ENCODE results near the gene ASCC1. TPM values are rescaled to one million over a fixed set of nuclear protein-coding genes. Genes with fewer than 3 reads are reported as not detected.

ASCC1 gene
- total RNA-seq, 2 experiments from 2014 or later = 61.6 to 68.5 TPM

DNA sequence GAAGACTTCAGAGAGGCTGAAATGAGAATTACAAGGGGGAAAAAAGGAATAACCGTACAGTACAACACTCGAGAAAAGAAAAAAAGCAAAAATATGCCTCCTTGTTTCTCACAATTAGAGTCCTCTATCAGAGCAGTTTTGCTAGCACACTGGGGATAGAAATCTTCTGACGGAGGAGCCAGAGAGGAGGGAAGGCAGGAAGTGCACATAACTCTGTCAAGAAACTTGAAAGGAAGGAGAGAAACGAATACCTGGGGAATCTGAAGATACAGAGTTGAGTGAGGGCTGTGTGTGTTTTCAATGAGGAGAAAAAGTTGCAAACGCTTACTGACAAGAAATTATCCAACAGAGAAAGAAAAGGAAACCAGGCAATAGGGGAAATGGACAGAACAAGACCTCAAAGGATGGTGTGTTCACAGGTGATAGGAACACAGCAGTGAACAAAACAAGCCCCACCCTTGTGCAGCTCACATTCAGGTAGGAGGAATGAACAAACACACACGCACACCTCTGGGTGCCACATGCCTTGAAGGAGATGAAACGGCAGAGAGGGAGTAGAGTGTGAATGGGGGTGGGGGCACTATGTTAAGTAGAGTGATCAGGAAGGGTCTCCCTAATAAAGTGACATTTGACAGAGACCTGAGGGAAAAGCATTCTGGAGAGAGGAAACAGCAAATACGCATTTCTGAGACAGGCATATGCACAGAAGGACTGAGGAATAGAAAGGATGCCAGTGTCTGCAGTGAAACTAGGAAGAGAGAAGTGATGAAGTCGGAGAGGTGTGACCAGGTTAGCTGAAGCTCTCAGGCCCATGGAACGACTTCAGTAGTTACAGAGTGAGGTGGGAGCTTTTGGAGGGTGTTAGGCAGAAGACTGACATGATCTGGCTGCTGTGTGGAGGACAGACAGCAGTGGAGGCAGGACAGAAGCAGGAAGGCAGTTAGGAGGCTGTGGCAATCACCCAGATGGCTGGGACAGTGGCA, 81.0 kb downstream of the ASCC1 start:
- Mint-ChIP-seq H3K4me1 (ENCODE audit: low read depth) (peaks cover 37% of the 10 kb centered on the region), H3K36me3 (ENCODE audit: low read depth) (peaks cover 15% of the 10 kb centered on the region), H3K27ac (peak overlapping the region; percentile 53), H3K4me3 (peak overlapping the region; percentile 19), H3K27me3 (ENCODE audit: low read depth) (no peaks in the 10 kb centered on the region), H3K9me3 (peaks cover 3% of the 10 kb centered on the region)
- peak; percentile 31 for DNase-seq
- intact Hi-C loops (cut with micrococcal nuclease) = no loop called here
- CTCF ChIA-PET = interaction anchor here (0.7 to 2.5 kb wide), 7 partner anchors 8 to 202 kb away, joined by 3 to 10 read pairs (median 4); no protein-coding TSS in a partner anchor

DNA sequence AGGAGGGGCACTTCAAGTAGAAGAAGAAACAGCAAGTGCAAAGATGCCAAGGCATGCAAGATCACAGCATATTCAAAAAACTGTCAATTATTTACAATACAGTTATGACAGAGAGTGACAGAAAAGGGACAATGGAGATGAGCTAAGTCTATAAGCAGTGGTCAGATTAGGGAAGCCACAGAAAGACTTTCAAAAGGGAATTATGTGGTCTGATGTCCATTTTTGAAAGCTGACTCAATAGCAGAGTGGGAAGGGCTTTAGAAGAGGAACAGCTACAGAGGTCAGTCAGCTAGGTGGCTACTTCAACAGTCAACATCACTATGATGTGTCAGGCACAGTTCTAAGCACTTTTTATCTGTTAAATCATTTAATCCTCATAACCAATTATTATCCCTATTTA, 82.6 kb downstream of the ASCC1 start:
- no peaks in the 10 kb centered on the region for H3K27me3 Mint-ChIP-seq (ENCODE audit: low read depth)
- H3K27ac Mint-ChIP-seq = no peak overlapping the region
- no peak overlapping the region for H3K4me3 Mint-ChIP-seq
- H3K9me3 Mint-ChIP-seq = peaks cover 3% of the 10 kb centered on the region
- H3K36me3 Mint-ChIP-seq (ENCODE audit: low read depth) = peaks cover 15% of the 10 kb centered on the region
- CTCF ChIA-PET = interaction anchor here (1.1 to 3.2 kb wide), 5 partner anchors 9 to 203 kb away, joined by 3 to 34 read pairs (median 3); partner anchors contain the start of genes ANAPC16 and ASCC1
- no peak for DNase-seq
- peaks cover 39% of the 10 kb centered on the region for H3K4me1 Mint-ChIP-seq (ENCODE audit: low read depth)
- intact Hi-C loops (cut with micrococcal nuclease) = loop anchor here (2.0 kb wide), 1 partner anchor 89 kb away; no protein-coding TSS in a partner anchor

DNA sequence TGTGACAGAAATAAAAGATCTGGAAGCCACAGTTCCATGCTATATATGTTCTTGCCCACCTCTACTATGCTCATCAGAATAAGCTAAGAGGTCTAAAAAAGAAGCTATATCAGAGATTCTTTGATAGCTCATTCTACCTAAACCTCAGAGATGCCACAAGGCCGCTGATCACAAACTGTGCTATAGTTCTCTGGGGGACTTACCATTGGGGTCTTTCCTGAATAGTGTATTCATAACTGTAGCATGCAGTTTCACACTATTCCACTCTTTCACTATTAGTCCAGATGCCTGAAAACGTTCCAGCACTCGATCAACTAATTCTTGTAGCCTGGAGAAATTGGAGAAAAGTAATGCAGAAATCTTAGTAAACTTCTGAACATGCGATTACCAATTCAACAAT, 83.2 kb downstream of the ASCC1 start:
- no peaks in the 10 kb centered on the region for H3K27me3 Mint-ChIP-seq (ENCODE audit: low read depth)
- no peak overlapping the region for H3K27ac Mint-ChIP-seq
- CTCF ChIA-PET = interaction anchor here (0.6 to 3.2 kb wide), 13 partner anchors 9 to 209 kb away, joined by 3 to 34 read pairs (median 3); partner anchors contain the start of genes ANAPC16 and ASCC1
- no peak overlapping the region for H3K4me3 Mint-ChIP-seq
- DNase-seq = no peak
- peaks cover 37% of the 10 kb centered on the region for H3K4me1 Mint-ChIP-seq (ENCODE audit: low read depth)
- intact Hi-C loops (cut with micrococcal nuclease) = loop anchor here (1.0 to 2.0 kb wide), 2 partner anchors 90 to 204 kb away; no protein-coding TSS in a partner anchor
- H3K9me3 Mint-ChIP-seq = peaks cover 3% of the 10 kb centered on the region
- H3K36me3 Mint-ChIP-seq (ENCODE audit: low read depth) = peaks cover 15% of the 10 kb centered on the region

DNA sequence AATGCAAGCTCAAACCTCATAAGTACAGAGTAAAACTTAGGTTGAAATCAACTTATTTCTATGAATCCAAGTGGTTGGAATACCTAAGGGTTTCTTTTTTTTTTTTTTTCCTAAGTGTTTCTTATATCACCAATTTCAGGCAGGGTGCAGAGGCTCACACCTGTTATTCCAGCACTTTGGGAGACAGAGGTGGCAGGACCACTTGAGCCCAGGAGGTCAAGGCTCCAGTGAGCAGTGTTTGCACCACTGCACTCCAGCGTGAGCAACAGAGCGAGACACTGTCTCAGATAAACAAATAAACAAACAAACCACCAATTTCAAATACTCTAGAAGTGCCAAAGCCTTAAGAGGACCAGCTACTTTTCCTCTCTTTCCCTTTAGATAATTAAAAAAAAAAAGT, 88.5 kb downstream of the ASCC1 start:
- intact Hi-C loops (cut with micrococcal nuclease) = no loop called here
- no peak for DNase-seq
- CTCF ChIA-PET = interaction anchor here (1.1 to 5.3 kb wide), 9 partner anchors 9 to 211 kb away, joined by 3 to 53 read pairs (median 6); no protein-coding TSS in a partner anchor
- H3K4me1 Mint-ChIP-seq (ENCODE audit: low read depth) = peaks cover 37% of the 10 kb centered on the region
- H3K27me3 Mint-ChIP-seq (ENCODE audit: low read depth) = no peaks in the 10 kb centered on the region
- peaks cover 2% of the 10 kb centered on the region for H3K36me3 Mint-ChIP-seq (ENCODE audit: low read depth)
- H3K9me3 Mint-ChIP-seq = no peaks in the 10 kb centered on the region
- no peak overlapping the region for H3K4me3 Mint-ChIP-seq
- no peak overlapping the region for H3K27ac Mint-ChIP-seq

DNA sequence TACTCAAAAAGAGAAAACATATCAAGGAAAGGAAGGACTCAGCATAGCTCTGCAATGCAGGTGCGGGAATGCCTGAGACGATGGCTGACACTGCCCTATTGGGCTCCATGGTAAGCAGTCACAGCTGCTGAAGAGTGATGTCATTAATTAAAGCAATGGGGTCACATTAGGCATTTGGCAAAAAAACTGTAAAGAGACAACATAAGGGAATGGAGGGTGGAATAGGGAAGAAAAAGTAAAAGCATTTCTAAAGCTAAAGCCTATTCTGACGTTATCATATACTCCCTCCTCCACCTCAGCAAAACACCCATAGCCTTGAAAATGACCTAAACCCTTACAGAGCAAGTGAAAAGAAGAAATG, 89.2 kb downstream of the ASCC1 start:
- CTCF ChIA-PET = interaction anchor here (0.8 to 5.3 kb wide), 14 partner anchors 10 to 212 kb away, joined by 3 to 53 read pairs (median 6); no protein-coding TSS in a partner anchor
- Mint-ChIP-seq H3K4me3 (no peak overlapping the region), H3K9me3 (no peaks in the 10 kb centered on the region), H3K27ac (no peak overlapping the region), H3K36me3 (ENCODE audit: low read depth) (peaks cover 2% of the 10 kb centered on the region), H3K4me1 (ENCODE audit: low read depth) (peaks cover 41% of the 10 kb centered on the region), H3K27me3 (ENCODE audit: low read depth) (no peaks in the 10 kb centered on the region)
- DNase-seq = no peak
- intact Hi-C loops (cut with micrococcal nuclease) = loop anchor here (1.0 kb wide), 1 partner anchor 79 kb away; no protein-coding TSS in a partner anchor

DNA sequence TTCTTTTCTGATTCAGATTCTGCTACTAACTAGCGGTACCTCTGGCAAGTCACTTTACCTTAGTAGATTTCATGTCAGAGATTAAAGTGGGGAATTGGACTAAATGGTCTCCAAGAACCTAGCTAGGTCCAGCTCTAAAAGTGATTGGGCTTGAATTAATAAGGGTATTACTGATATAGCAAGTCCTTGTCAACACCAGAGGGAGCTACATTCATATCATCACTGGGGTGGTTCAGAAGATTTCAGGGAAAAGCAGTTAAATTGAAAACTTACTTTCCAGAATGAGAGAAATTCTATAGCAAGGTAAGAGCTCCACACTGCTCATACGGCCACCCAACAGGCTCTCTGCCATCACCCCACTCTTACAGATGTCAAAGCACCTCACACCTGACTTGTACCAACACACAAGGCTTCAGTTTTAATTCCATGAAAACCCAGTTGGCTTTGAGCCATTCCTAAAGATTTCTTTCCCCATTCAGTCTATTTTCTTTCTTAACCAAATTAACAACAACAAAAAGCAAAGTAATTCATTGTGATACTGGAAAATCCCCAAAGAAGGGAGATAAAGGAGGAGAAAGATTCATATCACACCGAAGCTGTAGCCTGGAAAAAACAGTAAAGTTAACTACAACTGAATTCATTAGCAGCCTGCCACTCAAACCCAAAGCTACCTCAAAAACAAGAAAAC, 89.7 kb downstream of the ASCC1 start:
- H3K27ac Mint-ChIP-seq = peak overlapping the region; percentile 16
- intact Hi-C loops (cut with micrococcal nuclease) = loop anchor here (1.0 kb wide), 1 partner anchor 78 kb away; no protein-coding TSS in a partner anchor

DNA sequence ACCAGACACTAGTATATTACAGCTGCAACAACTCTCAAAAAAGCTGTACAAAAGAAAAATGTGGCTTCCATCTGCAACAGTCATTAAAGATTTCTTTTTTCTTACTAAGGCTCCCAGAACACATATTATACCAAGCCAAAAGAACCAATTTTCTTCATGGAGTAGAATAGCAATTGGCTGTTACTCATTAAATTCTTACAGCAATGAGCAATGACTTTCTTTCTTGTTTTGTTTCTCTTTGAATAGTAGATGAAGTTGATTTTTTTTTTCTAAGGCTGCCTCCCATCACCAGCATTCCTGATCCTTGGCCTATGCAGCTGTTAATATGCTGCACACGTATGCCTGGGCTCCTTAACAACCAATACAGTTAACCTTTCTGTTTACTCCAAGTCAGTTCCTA, 91.1 kb downstream of the ASCC1 start:
- H3K4me1 Mint-ChIP-seq (ENCODE audit: low read depth) = peaks cover 46% of the 10 kb centered on the region
- H3K9me3 Mint-ChIP-seq = no peaks in the 10 kb centered on the region
- H3K27ac Mint-ChIP-seq = no peak overlapping the region
- H3K27me3 Mint-ChIP-seq (ENCODE audit: low read depth) = no peaks in the 10 kb centered on the region
- DNase-seq = no peak
- CTCF ChIA-PET = interaction anchor here (0.9 to 5.3 kb wide), 7 partner anchors 38 to 213 kb away, joined by 4 to 53 read pairs (median 5); partner anchors contain the start of gene DDIT4
- no peak overlapping the region for H3K4me3 Mint-ChIP-seq
- peaks cover 6% of the 10 kb centered on the region for H3K36me3 Mint-ChIP-seq (ENCODE audit: low read depth)
- intact Hi-C loops (cut with micrococcal nuclease) = loop anchor here (5.0 kb wide), 1 partner anchor 38 kb away; the partner anchor contains the start of gene SPOCK2

More for the DNA sequence above, 89.7 kb downstream of the ASCC1 start:
- H3K4me3 Mint-ChIP-seq = no peak overlapping the region
- CTCF ChIA-PET = interaction anchor here (0.8 to 5.3 kb wide), 23 partner anchors 10 to 218 kb away, joined by 3 to 53 read pairs (median 4); partner anchors contain the start of gene DDIT4
- H3K27me3 Mint-ChIP-seq (ENCODE audit: low read depth) = no peaks in the 10 kb centered on the region
- no peaks in the 10 kb centered on the region for H3K9me3 Mint-ChIP-seq
- no peak for DNase-seq
- H3K4me1 Mint-ChIP-seq (ENCODE audit: low read depth) = peaks cover 46% of the 10 kb centered on the region
- peaks cover 5% of the 10 kb centered on the region for H3K36me3 Mint-ChIP-seq (ENCODE audit: low read depth)

DNA sequence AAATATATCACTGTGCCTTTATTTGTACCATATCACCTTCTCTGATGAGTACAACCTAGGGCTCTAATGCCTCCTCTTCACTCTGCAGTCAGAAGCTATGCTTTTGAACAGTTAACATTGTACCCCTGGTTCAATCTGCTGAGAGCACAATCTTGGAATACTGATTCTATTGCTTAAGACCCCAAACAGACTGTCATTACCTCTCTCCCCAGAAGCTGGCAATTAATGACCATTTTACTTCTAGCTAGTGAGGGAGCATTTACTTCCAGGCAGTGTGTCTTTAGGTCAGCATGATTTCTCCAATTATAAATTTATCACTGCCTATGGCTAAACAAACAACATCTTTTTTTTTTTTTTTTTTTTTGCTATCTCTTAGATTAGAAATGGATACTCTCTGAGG, 91.7 kb downstream of the ASCC1 start:
- no peak overlapping the region for H3K4me3 Mint-ChIP-seq
- intact Hi-C loops (cut with micrococcal nuclease) = loop anchor here (5.0 kb wide), 1 partner anchor 37 kb away; the partner anchor contains the start of gene SPOCK2
- H3K36me3 Mint-ChIP-seq (ENCODE audit: low read depth) = peaks cover 9% of the 10 kb centered on the region

DNA sequence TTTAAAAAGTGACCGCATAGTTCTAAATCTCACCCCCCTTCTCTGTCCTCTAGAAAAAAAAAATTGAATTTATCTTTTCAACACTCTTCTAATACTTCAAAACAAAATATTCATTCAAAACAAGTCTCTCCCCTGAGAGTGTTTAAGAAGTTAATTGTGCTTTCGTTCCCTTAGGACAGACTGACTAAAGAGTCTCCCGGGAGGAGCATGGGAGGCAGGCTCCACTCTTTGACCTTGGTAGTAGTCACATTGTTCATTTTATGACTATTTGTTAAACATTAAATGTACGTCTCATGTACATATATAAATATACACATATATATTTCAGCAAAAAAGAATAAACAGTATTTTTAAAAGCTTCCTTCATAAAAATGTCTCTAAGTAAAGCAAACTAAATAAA, 92.5 kb downstream of the ASCC1 start:
- no peak overlapping the region for H3K4me3 Mint-ChIP-seq
- no peaks in the 10 kb centered on the region for H3K9me3 Mint-ChIP-seq
- intact Hi-C loops (cut with micrococcal nuclease) = loop anchor here (5.0 kb wide), 1 partner anchor 36 kb away; the partner anchor contains the start of gene SPOCK2
- peaks cover 48% of the 10 kb centered on the region for H3K4me1 Mint-ChIP-seq (ENCODE audit: low read depth)
- CTCF ChIA-PET = interaction anchor here (1.1 to 5.3 kb wide), 2 partner anchors 9 to 215 kb away, joined by 3 to 53 read pairs; no protein-coding TSS in a partner anchor
- DNase-seq = no peak
- no peaks in the 10 kb centered on the region for H3K27me3 Mint-ChIP-seq (ENCODE audit: low read depth)
- H3K36me3 Mint-ChIP-seq (ENCODE audit: low read depth) = peaks cover 9% of the 10 kb centered on the region
- no peak overlapping the region for H3K27ac Mint-ChIP-seq

More for the DNA sequence above, 91.7 kb downstream of the ASCC1 start:
- DNase-seq = no peak
- Mint-ChIP-seq H3K27ac (no peak overlapping the region), H3K4me1 (ENCODE audit: low read depth) (peaks cover 47% of the 10 kb centered on the region), H3K9me3 (no peaks in the 10 kb centered on the region), H3K27me3 (ENCODE audit: low read depth) (no peaks in the 10 kb centered on the region)
- CTCF ChIA-PET = interaction anchor here (0.9 to 5.3 kb wide), 5 partner anchors 8 to 214 kb away, joined by 3 to 53 read pairs (median 5); no protein-coding TSS in a partner anchor

DNA sequence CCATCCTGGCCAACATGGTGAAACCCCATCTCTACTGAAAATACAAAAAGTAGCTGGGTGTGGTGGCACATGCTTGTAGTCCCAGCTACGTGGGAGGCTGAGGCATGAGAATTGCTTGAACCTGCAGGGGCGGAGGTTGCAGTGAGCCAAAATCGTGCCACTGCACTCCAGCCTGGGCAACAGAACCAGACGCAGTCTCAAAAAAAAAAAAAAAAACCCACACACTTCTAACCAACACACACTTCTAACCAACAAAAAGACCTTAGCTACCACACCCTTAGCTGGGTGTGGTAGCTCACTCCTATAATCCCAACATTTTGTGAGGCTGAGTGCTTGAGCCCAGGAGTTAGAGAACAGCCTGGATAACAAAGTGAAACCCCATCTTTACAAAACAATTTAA, 93.9 kb downstream of the ASCC1 start:
- H3K4me1 Mint-ChIP-seq (ENCODE audit: low read depth) = peaks cover 55% of the 10 kb centered on the region
- no peak for DNase-seq
- H3K27me3 Mint-ChIP-seq (ENCODE audit: low read depth) = no peaks in the 10 kb centered on the region
- peaks cover 9% of the 10 kb centered on the region for H3K36me3 Mint-ChIP-seq (ENCODE audit: low read depth)
- peak overlapping the region; percentile 12 for H3K4me3 Mint-ChIP-seq
- no peaks in the 10 kb centered on the region for H3K9me3 Mint-ChIP-seq
- intact Hi-C loops (cut with micrococcal nuclease) = loop anchor here (5.0 kb wide), 1 partner anchor 35 kb away; the partner anchor contains the start of gene SPOCK2
- CTCF ChIA-PET = interaction anchor here (0.7 to 1.1 kb wide), 5 partner anchors 11 to 472 kb away, joined by 3 to 6 read pairs (median 4); no protein-coding TSS in a partner anchor
- H3K27ac Mint-ChIP-seq = peak overlapping the region; percentile 47

DNA sequence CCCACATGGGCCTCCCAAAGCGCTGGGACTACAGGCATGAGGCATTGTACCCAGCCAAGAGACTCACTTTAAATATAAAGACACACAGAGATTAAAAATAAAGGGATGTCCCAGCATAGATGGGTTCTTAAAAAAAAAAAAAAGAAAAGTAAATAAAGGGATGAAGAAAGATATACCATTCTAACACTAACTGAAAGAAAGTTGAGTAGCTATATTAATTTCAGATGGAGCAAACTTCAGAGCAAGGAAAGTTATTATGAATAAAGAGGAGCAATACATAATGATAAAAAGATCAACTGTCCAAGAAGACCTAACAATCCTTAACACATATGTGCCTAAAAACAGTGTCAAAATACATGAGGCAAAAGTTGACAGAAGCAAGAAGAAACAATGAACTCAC, 94.7 kb downstream of the ASCC1 start:
- peak overlapping the region; percentile 47 for H3K27ac Mint-ChIP-seq
- no peak overlapping the region for H3K4me3 Mint-ChIP-seq
- CTCF ChIA-PET = interaction anchor here (0.6 kb wide), 1 partner anchor 52 kb away, joined by 4 read pairs; no protein-coding TSS in a partner anchor
- H3K4me1 Mint-ChIP-seq (ENCODE audit: low read depth) = peaks cover 52% of the 10 kb centered on the region
- no peaks in the 10 kb centered on the region for H3K27me3 Mint-ChIP-seq (ENCODE audit: low read depth)
- peaks cover 11% of the 10 kb centered on the region for H3K36me3 Mint-ChIP-seq (ENCODE audit: low read depth)
- H3K9me3 Mint-ChIP-seq = peaks cover 2% of the 10 kb centered on the region
- no peak for DNase-seq
- intact Hi-C loops (cut with micrococcal nuclease) = loop anchor here (5.0 kb wide), 1 partner anchor 34 kb away; the partner anchor contains the start of gene SPOCK2

Data from activated naive CD4-positive, alpha-beta T cell treated with anti-CD3 and anti-CD28 coated beads for 36 hours (primary cell).